ENCODE data around the gene FLYWCH1. TPM values are rescaled to one million over a fixed set of nuclear protein-coding genes. Genes with fewer than 3 reads are reported as not detected.

The FLYWCH1 gene
- total and polyA plus RNA-seq, 2 donors (not counting 3 experiments of a cell fraction or from before 2014, with no cell fraction given), result 32.0 to 51.2 TPM

GRCh38 chr16:2980227-2981176 lies 68.8 kb downstream of the FLYWCH1 start, which contains the start of gene PKMYT1:
PKMYT1 (minus strand) TSS chr16:2980446; CDS start chr16:2979657, 789 bp downstream.
- Histone ChIP-seq H2AFZ (ENCODE audit: low read depth, low read length) (peak within 1 kb of the TSS; percentile 97), H3K9ac (replicated peaks; ENCODE audit: extremely low read depth, insufficient read depth, low read length) (peak within 1 kb of the TSS; percentile 79), H3K27me3 (ENCODE audit: control insufficient read depth in 2 of 2, insufficient read depth in 2 of 2, low read length in 2 of 2) (no peaks in the 10 kb centered on the region), H3K4me2 (ENCODE audit: insufficient read depth, low read length) (peak within 1 kb of the TSS; percentile 68), H3K4me1 (ENCODE audit: control insufficient read depth, extremely low read depth, insufficient read depth, low read length) (peaks cover 10% of the 10 kb centered on the region), H3K79me2 (ENCODE audit: control insufficient read depth, insufficient read depth, low read length) (peaks cover 5% of the 10 kb centered on the region), H3K36me3 (ENCODE audit: control insufficient read depth in 2 of 2, extremely low read depth in 1 of 2, insufficient read depth in 2 of 2, low read length in 2 of 2) (no peaks in the 10 kb centered on the region), H3K9me3 (replicated peaks; ENCODE audit: control insufficient read depth, insufficient read depth, low read length) (no peaks in the 10 kb centered on the region), H4K20me1 (replicated peaks; ENCODE audit: control insufficient read depth, extremely low read depth, insufficient read depth, low read length) (no peaks in the 10 kb centered on the region), H3K27ac (ENCODE audit: insufficient read depth, low read depth, low read length) (peak within 1 kb of the TSS; percentile 49), H3K9me1 (replicated peaks; ENCODE audit: control insufficient read depth, extremely low read depth, insufficient read depth, low read length) (no peaks in the 10 kb centered on the region), H3K4me3 (replicated peaks in 1 of 3; ENCODE audit: insufficient read depth in 1 of 3, low read depth in 1 of 3, low read length in 3 of 3) (peak within 1 kb of the TSS; percentile 53 to 74 (median 55))
- DNase-seq (ENCODE audit: low read depth, low spot score) (peak; percentile 90), FAIRE-seq (peak; percentile 88)
- CTCF ChIA-PET, result interaction anchor here (1.6 to 2.8 kb wide), 3 partner anchors 10 to 53 kb away, joined by 4 to 10 read pairs (median 8); no protein-coding TSS in a partner anchor
- intact Hi-C loops (cut with micrococcal nuclease) (loop anchor here (1.0 kb wide), 1 partner anchor 11 kb away; the partner anchor contains the start of gene PAQR4), dilution Hi-C loops (cut with MboI; ENCODE audit: extremely low pct_ligation_motif_present, low sequenced_read_pairs) (no loop called here)
- POLR2A ChIA-PET, result interaction anchor here (0.6 to 1.5 kb wide), 3 partner anchors 9 to 67 kb away, joined by 3 read pairs; no protein-coding TSS in a partner anchor
- BruUV-seq (replicated peaks), result TSS peak; percentile 94
- TF ChIP-seq MAX (IDR thresholded peaks at IDR 0.05; ENCODE audit: insufficient read depth, insufficient read length) (peak; percentile 24), POLR2A (IDR thresholded peaks at IDR 0.05; ENCODE audit: low read depth, low read length) (peak; percentile 97), POLR2AphosphoS5 (IDR thresholded peaks at IDR 0.05; ENCODE audit: insufficient read depth, low read depth, low read length) (peak; percentile 96), MYC (IDR thresholded peaks at IDR 0.05; ENCODE audit: low read depth, low read length) (no peak)

All from endothelial cell of umbilical vein (primary cell).